Measurements from ENCODE around the gene GNB5. TPM values are rescaled to one million over a fixed set of nuclear protein-coding genes. Genes with fewer than 3 reads are reported as not detected.
"Not testable (repeated sequence)": the region's sequence is repeated elsewhere in the genome, so short reads cannot be mapped to it uniquely, and the experiment has no call there.

GNB5 gene
- total RNA-seq, 1 donor from 2014 or later: 10.1 TPM

GRCh38 chr15:52083037-52083359 lies 108.2 kb downstream of the GNB5 start:
- DNase-seq; intact Hi-C loops (cut with micrococcal nuclease); ATAC-seq: not testable (repeated sequence)

- no peak for ATAC-seq
- no peak for DNase-seq
- intact Hi-C loops (cut with micrococcal nuclease): no loop called here
These were observed 108.8 kb downstream of the GNB5 start for GRCh38 chr15:52082197-52083036.

- intact Hi-C loops (cut with micrococcal nuclease): no loop called here
- ATAC-seq (no peak), DNase-seq (no peak)
These were observed 110.3 kb downstream of the GNB5 start for GRCh38 chr15:52080706-52081392.

- DNase-seq (no peak), ATAC-seq (no peak)
- intact Hi-C loops (cut with micrococcal nuclease): no loop called here
These were observed 111.2 kb downstream of the GNB5 start for GRCh38 chr15:52080031-52080430.

- intact Hi-C loops (cut with micrococcal nuclease): loop anchor here (5.0 kb wide), 1 partner anchor 97 kb away; no protein-coding TSS in a partner anchor
- ATAC-seq: peak; percentile 84
- DNase-seq: peak; percentile 90
These were observed 112.1 kb downstream of the GNB5 start for GRCh38 chr15:52078876-52079700.

- intact Hi-C loops (cut with micrococcal nuclease): loop anchor here (5.0 kb wide), 1 partner anchor 96 kb away; no protein-coding TSS in a partner anchor
These were observed 112.9 kb downstream of the GNB5 start for GRCh38 chr15:52078197-52078875.

GRCh38 chr15:52076889-52077781 lies 114.1 kb downstream of the GNB5 start:
- intact Hi-C loops (cut with micrococcal nuclease): loop anchor here (5.0 kb wide), 1 partner anchor 95 kb away; no protein-coding TSS in a partner anchor
- ATAC-seq: no peak
- no peak for DNase-seq

More at GRCh38 chr15:52078197-52078875, 112.9 kb downstream of the GNB5 start:
- DNase-seq (no peak), ATAC-seq (no peak)

GRCh38 chr15:52071570-52071969 lies 119.6 kb downstream of the GNB5 start:
- intact Hi-C loops (cut with micrococcal nuclease): no loop called here
- DNase-seq (no peak), ATAC-seq (no peak)

GRCh38 chr15:52069559-52069958 lies 121.6 kb downstream of the GNB5 start:
- ATAC-seq: no peak
- intact Hi-C loops (cut with micrococcal nuclease): no loop called here
- no peak for DNase-seq

- DNase-seq (no peak), ATAC-seq (no peak)
- intact Hi-C loops (cut with micrococcal nuclease): no loop called here
These were observed 123.1 kb downstream of the GNB5 start for GRCh38 chr15:52068004-52068615.

GRCh38 chr15:52067545-52067926 lies 123.7 kb downstream of the GNB5 start:
- intact Hi-C loops (cut with micrococcal nuclease): no loop called here
- ATAC-seq (no peak), DNase-seq (no peak)

GRCh38 chr15:52066842-52067544 lies 124.2 kb downstream of the GNB5 start:
- ATAC-seq: no peak
- DNase-seq: no peak
- intact Hi-C loops (cut with micrococcal nuclease): no loop called here

Other genes with a start within 250 kb of the GNB5 start
- 9.0 TPM for gene LEO1, start 219.6 kb downstream of the GNB5 start, total RNA-seq
- gene MAPK6, start 172.2 kb downstream of the GNB5 start, total RNA-seq: 17.9 TPM
- gene BCL2L10, start 78.6 kb downstream of the GNB5 start, total RNA-seq: not detected
- 2.1 TPM for gene MYO5C, start 104.4 kb upstream of the GNB5 start, total RNA-seq